Measurements from ENCODE around the gene ZNF594. TPM values are rescaled to one million over a fixed set of nuclear protein-coding genes. Genes with fewer than 3 reads are reported as not detected.
"Not testable (repeated sequence)": the region's sequence is repeated elsewhere in the genome, so short reads cannot be mapped to it uniquely, and the experiment has no call there.

Gene ZNF594
- polyA plus RNA-seq (2011; rRNA removed) (3.1 and 4.1 TPM in 2 replicates), polyA minus RNA-seq (2011; rRNA and poly(A)+ RNA removed) (2.4 and 2.6 TPM in 2 replicates)

GRCh38 chr17:5191541-5192417 lies at the start of gene ZNF594:
TSS of gene ZNF594 (minus strand) at chr17:5191868. CDS start at chr17:5184256, 7,612 bp downstream.
- Histone ChIP-seq H3K27me3 (ENCODE audit: control insufficient read depth, insufficient read depth, low read length) (no peaks in the 10 kb centered on the region), H3K36me3 (ENCODE audit: control insufficient read depth, insufficient read depth, low read length) (peaks cover 3% of the 10 kb centered on the region), H3K4me3 (ENCODE audit: low read depth, low read length) (peak within 1 kb of the TSS; percentile 90)
- peak; percentile 79 for TF ChIP-seq CTCF (IDR thresholded peaks at IDR 0.05; ENCODE audit: insufficient read depth, low read depth, low read length)
- POLR2A ChIA-PET: no interaction called here
- CTCF ChIA-PET: interaction anchor here (0.9 to 1.5 kb wide), 6 partner anchors 9 to 46 kb away, joined by 3 to 7 read pairs (median 4); no protein-coding TSS in a partner anchor
- peak; percentile 72 for DNase-seq (ENCODE audit: low read depth)

- CTCF ChIA-PET: interaction anchor here (1.0 kb wide), 1 partner anchor 37 kb away, joined by 3 read pairs; no protein-coding TSS in a partner anchor
- POLR2A ChIA-PET; H3K36me3 ChIP-seq (ENCODE audit: control insufficient read depth, insufficient read depth, low read length); DNase-seq (ENCODE audit: low read depth); H3K4me3 ChIP-seq (ENCODE audit: low read depth, low read length); H3K27me3 ChIP-seq (ENCODE audit: control insufficient read depth, insufficient read depth, low read length): not testable (repeated sequence)
Observed at GRCh38 chr17:5239769-5240168, 48.1 kb upstream of the ZNF594 start.

- DNase-seq (ENCODE audit: low read depth): no peak
- TF ChIP-seq CTCF (IDR thresholded peaks at IDR 0.05; ENCODE audit: insufficient read depth, low read depth, low read length): no peak
- POLR2A ChIA-PET: no interaction called here
- CTCF ChIA-PET: interaction anchor here (0.7 to 2.3 kb wide), 7 partner anchors 10 to 329 kb away, joined by 3 to 10 read pairs (median 5); partner anchors contain the start of gene ZNF594
- Histone ChIP-seq H3K36me3 (ENCODE audit: control insufficient read depth, insufficient read depth, low read length) (no peaks in the 10 kb centered on the region; the same call in 1 of the 2 replicates), H3K27me3 (ENCODE audit: control insufficient read depth, insufficient read depth, low read length) (no peaks in the 10 kb centered on the region), H3K4me3 (ENCODE audit: low read depth, low read length) (no peak overlapping the region)
Observed at GRCh38 chr17:5238333-5238732, 46.7 kb upstream of the ZNF594 start.

- POLR2A ChIA-PET: no interaction called here
- CTCF ChIA-PET: interaction anchor here (0.7 to 2.3 kb wide), 10 partner anchors 10 to 328 kb away, joined by 3 to 10 read pairs (median 4); partner anchors contain the start of genes C1QBP and ZNF594
- no peak for DNase-seq (ENCODE audit: low read depth)
- no peaks in the 10 kb centered on the region; the same call in 1 of the 2 replicates for H3K36me3 ChIP-seq (ENCODE audit: control insufficient read depth, insufficient read depth, low read length)
- H3K4me3 ChIP-seq (ENCODE audit: low read depth, low read length): no peak overlapping the region
- no peaks in the 10 kb centered on the region for H3K27me3 ChIP-seq (ENCODE audit: control insufficient read depth, insufficient read depth, low read length)
- TF ChIP-seq CTCF (IDR thresholded peaks at IDR 0.05; ENCODE audit: insufficient read depth, low read depth, low read length): peak; percentile 57
Observed at GRCh38 chr17:5237541-5238016, 45.9 kb upstream of the ZNF594 start.

GRCh38 chr17:5236938-5237540 lies 45.4 kb upstream of the ZNF594 start:
- H3K36me3 ChIP-seq (ENCODE audit: control insufficient read depth, insufficient read depth, low read length): no peaks in the 10 kb centered on the region; the same call in 1 of the 2 replicates
- no peak for TF ChIP-seq CTCF (IDR thresholded peaks at IDR 0.05; ENCODE audit: insufficient read depth, low read depth, low read length)
- no peaks in the 10 kb centered on the region for H3K27me3 ChIP-seq (ENCODE audit: control insufficient read depth, insufficient read depth, low read length)
- H3K4me3 ChIP-seq (ENCODE audit: low read depth, low read length): no peak overlapping the region
- no peak for DNase-seq (ENCODE audit: low read depth)
- ChIA-PET POLR2A (no interaction called here), CTCF (interaction anchor here (1.0 to 2.3 kb wide), 8 partner anchors 10 to 202 kb away, joined by 3 to 10 read pairs (median 6); partner anchors contain the start of genes C1QBP and ZNF594)

All from BJ (cell line).